ENCODE measurements around the gene RPTOR.

Gene RPTOR

DNA sequence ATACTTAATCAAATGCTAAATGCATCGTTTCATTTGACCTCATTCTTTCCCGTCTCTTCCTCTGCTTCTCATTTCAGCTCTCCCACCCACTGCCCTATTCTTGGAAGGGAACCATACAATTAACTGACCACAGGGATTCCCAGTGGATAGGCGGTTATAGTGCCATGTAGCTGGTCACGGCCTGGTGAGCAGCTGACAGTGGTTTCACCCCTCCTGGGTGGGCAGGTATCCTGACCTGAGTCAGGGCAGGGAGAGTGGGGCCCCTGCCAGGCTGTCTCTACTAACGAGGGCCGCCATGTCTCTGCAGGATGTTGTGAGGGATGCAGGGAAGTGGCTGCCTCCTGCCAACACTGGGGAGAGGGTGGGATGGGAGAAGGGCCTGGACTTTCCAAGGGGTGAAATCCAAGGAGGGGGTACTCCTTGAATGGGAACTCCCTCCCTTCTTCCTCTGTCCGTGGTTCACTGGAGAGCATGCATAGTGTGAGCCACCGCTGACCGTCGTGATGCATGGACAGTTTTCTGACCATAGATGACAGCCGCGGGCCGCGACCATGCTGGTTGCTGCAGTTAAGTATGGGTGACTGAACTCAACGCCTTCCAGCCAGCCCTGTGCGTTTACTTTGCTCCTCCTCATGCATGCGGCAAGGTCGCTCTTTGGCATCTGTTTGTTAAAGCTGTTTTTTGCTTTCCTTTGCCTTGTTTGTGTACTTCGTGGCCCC lies 95.9 kb downstream of the RPTOR start:
- DNase-seq (ENCODE audit: low read depth in 2 of 2): no peak

DNA sequence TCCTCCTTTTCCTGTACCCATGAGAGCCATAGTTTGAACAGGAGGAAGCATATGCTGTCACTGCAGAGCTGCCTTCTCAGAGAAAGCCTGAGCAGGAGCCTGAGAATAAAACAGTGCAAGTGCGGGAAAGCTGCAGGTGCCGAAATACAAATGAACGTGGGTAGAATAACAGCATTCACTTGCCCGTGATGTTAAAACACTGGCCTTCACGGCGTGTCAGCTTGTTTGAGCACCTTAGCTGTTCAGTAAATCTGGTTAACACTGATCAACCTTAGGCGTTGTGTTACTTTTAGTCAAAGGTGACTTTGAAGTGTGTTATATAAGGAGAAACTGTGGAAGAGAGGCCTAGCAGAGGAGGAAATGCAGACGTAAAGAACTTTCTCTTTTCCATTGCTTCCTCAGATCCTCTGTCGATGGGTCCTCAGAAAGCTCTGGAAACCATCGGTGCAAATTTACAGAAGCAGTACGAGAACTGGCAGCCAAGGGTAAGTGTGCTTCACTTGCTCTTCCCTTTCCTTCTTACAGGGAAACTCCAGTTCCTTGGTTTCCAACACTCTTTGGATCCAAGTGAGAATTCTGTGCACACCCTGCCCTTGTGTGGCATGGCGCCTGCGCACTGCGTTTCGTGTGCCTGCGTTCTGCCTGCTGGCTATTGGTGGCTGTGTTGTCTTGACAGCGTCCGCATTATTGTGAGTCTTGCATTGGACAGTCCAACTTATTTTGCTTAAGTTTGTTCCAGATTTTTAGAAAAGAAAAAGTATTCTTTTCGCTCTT lies 98.9 kb downstream of the RPTOR start:
- no peak for DNase-seq (ENCODE audit: low read depth in 2 of 2)

DNA sequence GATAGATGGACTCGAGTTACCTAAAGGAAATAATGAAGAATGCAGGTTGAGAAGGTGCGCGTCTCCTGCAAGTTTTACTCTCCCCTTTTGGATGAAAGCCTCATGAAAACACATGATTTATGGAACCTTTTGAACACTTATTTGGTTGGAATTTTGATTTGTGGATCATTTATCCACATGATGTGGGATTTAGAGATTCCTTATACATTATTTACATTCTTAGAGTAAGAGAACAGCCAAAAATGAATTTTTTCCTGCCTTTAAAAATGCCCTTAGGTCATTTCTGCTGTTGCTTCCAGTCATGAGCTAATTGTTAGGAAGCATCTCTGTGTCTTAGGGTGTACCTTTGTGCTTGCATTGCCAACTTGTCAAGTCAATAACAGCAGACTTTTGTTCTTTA lies 99.9 kb downstream of the RPTOR start:
- DNase-seq (ENCODE audit: low read depth in 2 of 2): no peak

DNA sequence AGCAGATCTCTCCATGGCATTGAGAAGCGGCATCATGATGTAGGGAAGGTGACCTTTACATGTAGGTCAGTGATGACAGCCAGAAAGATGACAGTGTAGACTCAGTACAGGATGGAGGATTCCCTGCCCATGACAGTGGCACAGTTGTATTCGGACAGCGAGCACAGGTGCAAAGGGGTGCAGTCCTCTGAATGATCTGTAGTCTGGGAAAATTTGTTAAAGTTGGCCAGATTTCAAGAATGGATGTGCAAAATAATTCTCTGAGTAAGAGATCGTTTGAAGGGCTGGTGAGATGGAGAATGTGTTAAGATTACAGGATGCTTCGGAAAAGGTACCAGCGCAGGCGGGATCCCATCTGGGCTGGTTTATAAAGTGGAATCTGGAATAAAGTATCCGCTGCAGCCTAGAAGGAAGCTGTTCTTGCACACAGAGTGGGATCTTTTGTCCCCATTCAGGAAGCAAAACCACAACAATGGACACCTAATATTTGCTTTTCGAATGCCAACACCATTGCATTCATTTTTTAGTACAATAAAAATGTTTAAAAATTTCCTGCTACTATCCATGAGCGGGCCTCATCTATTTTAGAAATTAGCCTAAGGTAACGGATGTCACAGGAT lies 101.2 kb downstream of the RPTOR start:
- DNase-seq (ENCODE audit: low read depth in 2 of 2): no peak

DNA sequence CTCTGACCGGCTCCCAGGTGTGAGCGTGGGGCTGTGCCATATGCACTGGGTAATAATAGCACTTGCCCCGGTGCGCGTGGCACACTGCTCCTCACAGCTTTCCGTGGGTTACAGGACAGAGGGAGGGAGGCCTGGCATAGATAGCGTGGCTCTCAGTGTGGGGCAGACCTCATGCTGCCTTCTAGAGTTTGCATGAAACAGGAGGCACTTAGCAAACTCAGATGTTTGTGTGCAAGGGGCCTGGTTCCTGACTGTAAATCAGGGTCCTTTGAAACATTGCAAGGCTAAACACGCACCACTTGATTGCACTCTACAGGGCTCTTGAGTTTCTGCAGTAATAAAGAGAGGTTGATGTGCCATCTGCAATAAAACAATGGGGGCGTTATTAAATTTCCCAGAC lies 101.7 kb downstream of the RPTOR start:
- DNase-seq (ENCODE audit: low read depth in 2 of 2): no peak

DNA sequence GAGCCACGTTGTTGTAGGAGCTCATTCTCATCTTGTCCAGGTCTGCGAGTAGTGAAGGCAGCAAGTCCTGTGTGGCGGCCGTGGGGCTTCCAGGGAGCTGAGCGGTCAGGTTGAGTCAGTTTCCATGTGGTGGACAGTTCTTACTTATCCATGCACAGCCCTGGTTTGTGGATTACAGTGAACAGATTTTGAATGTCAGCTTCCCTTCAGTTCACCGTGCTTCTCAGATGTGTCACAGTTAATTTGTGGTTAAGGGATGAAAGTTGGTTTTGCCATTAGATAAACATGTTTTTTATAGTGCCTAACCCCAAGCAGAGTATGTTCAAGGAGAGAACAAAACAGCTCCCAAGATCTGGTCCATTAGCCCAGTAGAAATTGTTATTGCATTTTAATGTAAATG lies 103.1 kb downstream of the RPTOR start:
- DNase-seq (ENCODE audit: low read depth in 2 of 2): no peak

DNA sequence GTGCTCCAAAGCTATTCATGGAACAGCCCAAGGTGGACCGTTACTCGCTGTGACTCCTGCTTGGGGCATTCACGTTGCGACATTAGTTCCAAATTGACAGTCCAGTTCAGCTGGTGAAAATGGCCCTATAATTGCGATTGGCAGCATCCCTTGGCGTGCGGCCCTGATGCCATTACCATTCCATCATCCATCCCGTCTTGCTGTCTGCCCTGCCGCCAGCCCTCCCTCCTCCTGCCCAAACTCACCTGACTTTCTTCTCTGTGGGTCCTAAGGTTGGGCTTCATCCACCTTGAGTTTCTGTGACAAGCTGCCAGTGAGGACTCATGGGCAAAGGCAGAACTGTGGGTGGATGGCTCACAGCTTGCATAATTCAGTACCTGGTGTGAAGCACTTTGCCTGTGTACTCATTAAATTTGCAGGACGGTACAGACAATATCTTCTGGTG lies 104.6 kb downstream of the RPTOR start:
- DNase-seq (ENCODE audit: low read depth in 2 of 2): no peak

DNA sequence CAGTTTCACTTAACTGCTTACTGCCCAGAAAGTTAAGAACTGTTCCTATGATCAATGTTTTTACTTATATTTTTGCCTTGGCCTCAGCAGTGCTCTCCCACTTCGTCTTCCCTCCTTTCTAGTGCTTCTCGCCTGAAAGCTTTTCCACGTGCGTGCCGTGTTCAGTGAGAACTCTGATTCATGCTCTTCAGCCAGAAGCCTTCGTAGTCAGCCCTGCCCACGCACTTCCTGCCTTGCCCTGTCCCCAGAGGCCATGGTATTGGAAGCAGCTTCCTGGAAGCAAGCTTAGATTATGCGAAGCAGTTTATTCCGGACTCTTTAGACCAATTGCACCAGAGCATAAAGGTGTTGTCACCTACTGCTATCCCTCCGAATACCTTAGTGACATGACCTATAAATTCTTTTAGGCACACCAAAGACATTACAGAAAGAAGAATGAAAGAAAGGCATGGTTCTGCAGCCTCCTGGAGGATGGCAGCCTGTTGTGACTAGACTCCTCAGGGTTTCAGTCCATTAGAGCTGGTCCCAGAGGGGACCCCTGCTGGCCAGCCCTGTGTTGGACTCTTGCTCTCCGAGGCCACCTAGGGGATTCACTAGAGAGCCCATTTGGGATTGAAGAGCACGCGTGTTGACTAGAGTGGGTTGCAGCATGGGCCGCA lies 105.2 kb downstream of the RPTOR start:
- DNase-seq (ENCODE audit: low read depth in 2 of 2): peak; percentile 68 to 69

DNA sequence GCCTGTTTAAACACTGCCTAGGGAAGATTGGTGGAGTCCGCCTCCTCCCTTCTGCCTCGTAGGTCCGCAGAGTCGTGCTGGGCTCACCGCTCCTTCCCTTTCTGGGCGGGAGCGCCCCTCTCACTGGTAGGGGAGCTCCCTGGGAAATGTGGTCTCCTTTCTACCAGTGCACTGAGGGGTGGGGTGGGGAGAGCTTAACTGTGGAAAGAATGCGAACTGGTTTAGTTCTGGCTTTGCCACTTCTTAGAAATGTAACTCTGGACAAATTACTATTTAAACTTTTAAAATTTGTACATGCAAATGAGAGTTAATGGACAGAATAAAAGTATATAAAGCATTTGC lies 105.7 kb downstream of the RPTOR start:
- DNase-seq (ENCODE audit: low read depth in 2 of 2): no peak

DNA sequence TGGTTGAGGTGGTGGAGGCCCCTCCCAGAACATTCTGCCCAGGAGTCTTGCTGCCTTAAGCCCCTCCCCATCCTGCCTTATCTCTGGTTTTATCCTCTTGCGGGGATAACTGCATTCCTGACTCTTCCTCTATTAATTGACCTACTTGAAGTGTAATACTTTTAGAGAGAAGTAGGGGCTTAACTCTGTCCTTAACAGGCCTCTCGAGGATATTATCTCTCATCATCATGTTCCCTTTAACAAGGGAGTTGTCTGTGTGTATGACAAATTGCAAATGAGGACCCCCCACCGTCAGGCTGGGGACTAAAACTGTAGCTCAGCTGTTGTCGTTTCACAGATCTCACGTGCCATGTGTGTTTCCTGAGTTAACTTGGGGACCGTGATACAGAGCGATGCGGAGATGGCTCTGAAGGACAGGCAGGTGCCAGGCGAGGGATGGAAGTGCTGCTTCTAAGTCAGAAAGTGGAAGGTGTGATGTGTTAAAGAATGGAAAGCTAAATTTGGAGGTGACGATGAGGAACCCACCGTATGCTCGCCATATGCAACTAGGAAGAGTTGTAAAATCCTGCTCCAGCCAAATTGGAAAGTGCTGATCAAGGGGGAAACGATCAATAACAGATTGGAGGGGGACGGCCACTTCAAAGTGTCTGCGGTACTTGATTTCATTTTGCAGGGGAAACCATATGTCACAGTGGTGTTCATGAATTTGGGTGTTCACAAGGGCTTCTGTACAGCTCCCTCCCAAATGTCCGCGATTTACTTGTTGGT lies 106.3 kb downstream of the RPTOR start:
- DNase-seq (ENCODE audit: low read depth in 2 of 2): no peak

DNA sequence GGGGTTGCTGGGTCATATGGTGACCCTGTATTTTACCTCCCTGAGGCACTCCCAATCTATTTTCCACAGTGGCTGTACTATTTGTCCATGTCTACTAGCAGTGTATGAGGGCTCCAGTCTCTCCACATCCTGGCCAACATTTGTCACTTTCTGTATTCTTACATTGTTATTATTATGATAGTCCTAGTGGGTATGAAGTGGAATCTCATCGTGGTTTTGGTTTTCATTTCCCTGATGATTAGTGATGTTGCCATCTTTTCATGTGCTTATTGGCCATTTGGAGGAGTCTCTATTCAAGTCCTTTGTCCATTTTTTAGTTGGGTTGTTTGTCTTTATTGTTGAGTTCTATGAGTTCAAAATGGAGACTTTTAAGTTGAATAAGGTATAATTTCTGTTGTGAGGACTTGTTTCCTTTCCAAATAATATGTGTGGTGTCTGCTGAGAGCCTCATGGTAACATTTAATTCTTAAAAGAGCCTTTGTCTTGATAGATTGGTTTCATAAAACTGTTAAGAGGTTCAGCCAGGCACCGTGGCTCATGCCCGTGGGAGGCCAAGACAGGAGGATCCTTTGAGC lies 108.2 kb downstream of the RPTOR start:
- no peak for DNase-seq (ENCODE audit: low read depth in 2 of 2)

DNA sequence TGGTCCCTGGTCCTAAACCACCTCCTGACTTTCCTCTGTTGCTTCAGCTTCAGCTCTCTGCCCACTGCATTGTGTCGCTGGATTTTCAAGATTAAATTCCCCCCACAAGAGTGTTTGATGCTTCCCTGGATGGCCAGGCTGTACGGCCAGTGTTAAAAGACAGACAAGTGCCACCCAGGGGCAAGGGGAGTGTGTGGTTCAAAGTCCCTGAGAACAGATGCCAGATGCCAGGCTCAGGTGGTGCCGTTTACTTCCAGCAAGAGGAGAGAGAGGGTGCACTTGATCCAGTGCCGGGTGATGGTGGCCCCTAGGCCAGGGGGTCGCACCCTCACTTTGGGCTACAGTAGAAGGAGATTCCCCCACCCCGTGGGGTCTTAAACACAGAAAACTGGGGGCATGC lies 109.2 kb downstream of the RPTOR start:
- no peak for DNase-seq (ENCODE audit: low read depth in 2 of 2)

DNA sequence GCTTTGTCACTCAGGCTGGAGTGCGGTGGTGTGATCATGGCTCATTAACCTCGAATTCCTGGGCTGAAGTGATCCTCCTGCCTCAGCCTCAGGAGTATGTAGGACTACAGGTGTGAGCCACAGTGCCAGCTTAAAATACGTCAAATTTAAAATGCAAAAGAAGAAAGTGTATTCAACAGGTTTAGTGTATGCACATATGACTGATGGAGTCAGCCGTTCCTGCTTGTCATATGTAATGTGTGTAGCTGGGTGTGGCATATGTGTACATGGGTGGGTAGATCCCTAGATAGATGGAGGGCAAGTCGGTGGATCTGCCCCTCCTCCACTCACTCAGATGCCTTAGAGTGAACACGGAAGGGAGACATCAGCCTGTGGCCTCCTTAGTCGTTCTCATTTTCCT lies 111.0 kb downstream of the RPTOR start:
- DNase-seq (ENCODE audit: low read depth in 2 of 2): no peak

DNA sequence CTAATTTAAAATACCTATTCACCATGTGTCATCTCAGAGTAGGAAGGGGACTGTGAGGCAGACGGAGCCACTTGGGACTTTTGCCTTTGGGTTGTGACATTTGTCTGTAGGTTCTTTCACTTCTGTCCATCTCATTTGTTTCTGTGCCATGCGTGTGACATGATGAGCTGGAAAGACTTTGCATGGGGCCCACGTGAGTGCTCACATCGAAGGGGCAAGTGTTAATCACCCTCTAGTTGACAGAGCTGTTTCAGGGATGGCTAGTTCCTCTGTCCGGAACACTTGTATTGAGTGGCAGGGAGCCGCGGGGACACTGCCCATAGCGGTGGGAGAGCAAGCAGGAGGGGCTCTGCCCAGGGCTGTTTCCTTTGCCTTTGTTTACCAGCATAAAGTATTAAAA lies 112.0 kb downstream of the RPTOR start:
- no peak for DNase-seq (ENCODE audit: low read depth in 2 of 2)

DNA sequence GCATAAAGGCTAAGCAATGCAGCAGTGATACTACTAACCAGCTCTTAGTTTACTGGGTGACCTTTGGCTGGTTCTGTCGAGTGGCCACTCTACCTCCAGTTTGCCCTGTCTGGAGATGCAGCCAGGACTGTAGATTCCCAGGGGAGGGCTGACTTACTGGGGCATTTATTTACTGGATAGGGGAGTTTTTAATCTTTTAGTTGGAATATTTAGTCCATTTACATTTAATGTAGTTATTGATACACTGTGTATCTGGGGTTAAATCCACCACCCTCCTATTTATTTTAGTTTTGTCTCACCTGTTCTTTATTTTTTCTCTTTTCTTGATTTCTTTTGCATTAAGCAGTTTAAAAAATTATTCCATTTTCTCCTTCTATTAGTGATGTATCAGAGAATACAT lies 112.9 kb downstream of the RPTOR start:
- DNase-seq (ENCODE audit: low read depth in 2 of 2): no peak

DNA sequence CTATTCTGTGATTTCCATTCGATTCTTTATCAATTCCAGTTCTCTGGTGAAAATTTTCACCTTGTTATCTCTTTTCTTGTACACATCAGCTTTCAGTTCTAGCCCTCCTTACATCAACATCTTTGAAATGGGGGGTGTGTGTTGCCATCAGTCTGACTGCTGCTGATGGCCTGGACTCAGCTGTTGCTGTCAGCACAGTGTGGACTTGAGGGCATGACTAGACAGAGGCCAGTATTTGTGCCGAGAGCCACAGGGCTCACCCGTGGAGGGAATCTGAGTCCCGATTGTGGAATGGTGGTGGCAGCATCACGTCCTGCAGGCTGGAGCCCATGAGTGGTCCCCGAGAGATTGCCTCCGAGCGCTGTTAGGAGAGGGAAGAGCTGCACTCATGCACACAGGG lies 114.2 kb downstream of the RPTOR start:
- no peak for DNase-seq (ENCODE audit: low read depth in 2 of 2)

DNA sequence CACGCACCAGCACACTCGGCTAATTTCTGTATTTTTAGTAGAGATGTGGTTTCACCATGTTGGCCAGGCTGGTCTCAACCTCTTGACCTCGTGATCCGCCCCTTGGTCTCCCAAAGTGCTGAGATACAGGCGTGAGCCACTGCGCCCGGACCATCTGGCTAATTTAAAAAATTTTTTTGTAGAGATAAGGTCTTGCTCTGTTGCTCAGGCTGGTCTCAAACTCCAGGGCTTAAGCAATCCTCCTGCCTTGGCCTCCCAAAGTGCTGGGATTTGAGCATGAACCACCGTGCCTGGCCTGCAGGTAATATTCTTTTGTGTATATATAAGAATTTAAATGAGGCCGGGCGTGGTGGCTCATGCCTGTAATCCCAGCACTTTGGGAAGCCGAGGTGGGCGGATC lies 115.0 kb downstream of the RPTOR start:
- no peak for DNase-seq (ENCODE audit: low read depth in 2 of 2)

DNA sequence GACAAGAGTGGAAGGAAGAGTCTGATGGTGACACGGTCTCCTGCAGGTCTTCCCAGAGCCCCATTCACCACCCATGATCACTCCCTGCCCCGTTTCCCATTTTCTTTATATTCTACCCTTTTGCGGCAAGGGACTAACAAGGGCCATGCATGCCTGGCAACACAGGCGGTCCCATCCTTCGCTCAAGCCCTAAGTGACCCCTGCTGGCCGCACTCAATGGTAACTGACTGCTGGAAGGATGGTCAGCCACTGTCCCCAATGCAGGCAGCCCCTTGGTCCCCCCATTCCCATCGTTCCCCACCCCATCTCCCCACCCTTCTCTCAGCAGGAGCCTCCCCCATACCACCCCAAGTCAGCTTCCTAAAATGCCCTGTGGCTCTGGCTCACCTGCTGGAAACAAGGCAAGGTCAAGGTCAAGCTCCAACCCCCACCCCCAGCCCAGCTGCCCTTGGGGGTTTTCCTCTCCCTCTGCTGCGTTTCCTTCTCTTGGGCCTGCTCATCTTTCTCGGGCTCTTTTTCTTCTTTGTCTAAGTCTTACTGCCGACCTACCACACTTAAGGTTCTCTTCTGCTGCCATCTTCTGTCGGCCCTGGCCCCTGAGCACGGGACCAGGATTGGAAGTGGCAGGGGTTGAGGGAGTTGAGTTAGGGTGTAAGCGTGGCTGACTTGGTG lies 116.0 kb downstream of the RPTOR start:
- no peak for DNase-seq (ENCODE audit: low read depth in 2 of 2)

DNA sequence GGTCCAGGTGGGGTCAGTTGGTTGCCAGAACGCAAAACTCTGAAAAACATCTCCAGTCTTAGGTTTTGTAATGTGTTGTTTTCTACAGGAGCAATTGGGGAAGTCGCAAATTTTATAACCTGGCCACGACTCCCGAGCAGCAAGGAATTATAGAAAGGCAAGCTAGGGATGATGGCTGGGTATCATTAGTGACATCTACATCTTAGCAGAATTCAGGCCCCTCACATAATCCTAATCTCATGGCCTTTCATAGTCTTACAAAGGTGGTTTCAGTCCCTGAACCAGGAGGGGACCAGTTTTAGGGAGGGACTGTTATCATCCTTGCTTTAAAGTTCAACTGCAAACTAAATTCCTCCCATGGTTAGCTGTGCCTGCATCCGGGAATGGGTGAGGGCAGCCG lies 117.9 kb downstream of the RPTOR start:
- DNase-seq (ENCODE audit: low read depth in 2 of 2): no peak

DNA sequence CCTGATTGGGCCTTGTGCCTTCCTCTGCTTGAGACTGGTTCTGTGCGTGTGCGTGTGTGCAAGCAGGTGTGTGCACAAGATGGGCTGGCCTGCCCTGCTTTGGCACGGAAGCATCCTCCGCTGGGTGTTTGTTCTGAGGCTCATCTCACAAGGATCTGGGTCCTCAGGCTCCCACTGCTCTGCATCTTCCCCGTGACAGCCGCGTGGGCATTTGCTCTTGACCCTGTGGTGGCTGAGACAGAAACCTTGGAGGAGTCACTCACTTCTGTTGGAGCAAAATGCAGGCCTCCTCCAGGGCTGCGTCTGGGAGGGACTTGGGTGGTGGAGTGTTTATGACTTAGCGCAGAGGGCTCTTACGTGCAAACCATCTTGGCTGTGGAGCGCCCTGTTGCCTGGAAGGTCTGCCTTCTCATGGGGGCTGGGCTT lies 119.2 kb downstream of the RPTOR start:
- no peak for DNase-seq (ENCODE audit: low read depth in 2 of 2)

DNA sequence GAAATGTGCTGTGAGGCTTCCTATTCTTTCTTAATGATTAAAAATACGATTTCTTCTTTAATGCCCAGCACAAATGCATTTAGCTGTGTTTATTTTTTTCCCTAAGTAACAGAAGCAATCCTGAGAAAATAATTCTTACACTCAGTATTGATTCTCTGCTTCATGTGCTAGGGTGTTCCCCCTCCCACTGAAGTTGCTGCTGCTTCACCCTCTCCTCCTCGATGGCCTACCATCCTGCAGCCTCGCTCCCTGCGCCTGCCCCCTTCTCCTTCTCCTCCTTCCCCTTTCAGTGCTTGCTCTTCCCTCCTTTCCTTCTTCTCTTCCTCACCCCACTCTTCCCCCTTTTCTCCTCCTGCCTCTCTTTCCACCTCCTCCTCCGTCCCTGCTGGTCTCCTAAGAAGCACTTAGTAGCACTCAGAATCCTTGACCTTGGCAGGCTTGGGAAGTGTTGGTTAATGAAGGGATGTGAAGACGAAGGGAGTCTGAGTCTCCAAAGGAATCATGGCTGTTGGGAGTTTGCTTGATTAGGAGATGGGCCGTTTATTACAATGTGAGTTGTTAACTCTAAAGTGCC lies 119.7 kb downstream of the RPTOR start:
- no peak for DNase-seq (ENCODE audit: low read depth in 2 of 2)
